NCI-H1417 (cell line): ENCODE results near the gene OTUD1.
"Not testable (repeated sequence)": the region's sequence is repeated elsewhere in the genome, so short reads cannot be mapped to it uniquely, and the experiment has no call there.

Experiments used
- DNase-seq, 3 experiments: peaks; one replicate each; lab custom pipeline; 2025; lab: John Stamatoyannopoulos, UW

OTUD1 gene

GRCh38 chr10:23438547-23439451, at the start of gene OTUD1:
TSS of gene OTUD1 (plus strand) at chr10:23439075. CDS start at chr10:23439458, 383 bp downstream.
- peak; percentile 84 to 88 (median 88) for DNase-seq

- DNase-seq = not testable (repeated sequence)
Observed at GRCh38 chr10:23390408-23390807, 48.5 kb upstream of the OTUD1 start.

- no peak for DNase-seq
Observed at GRCh38 chr10:23390809-23391208, 48.1 kb upstream of the OTUD1 start.

GRCh38 chr10:23391821-23392220, 47.1 kb upstream of the OTUD1 start:
- no peak for DNase-seq

- no peak for DNase-seq
Observed at GRCh38 chr10:23395017-23395416, 43.9 kb upstream of the OTUD1 start.

- no peak for DNase-seq
Observed at GRCh38 chr10:23396695-23397094, 42.2 kb upstream of the OTUD1 start.

GRCh38 chr10:23399701-23400144, 39.2 kb upstream of the OTUD1 start:
- peak in 1 of 3 experiments; percentile 10 for DNase-seq

GRCh38 chr10:23402856-23403255, 36.0 kb upstream of the OTUD1 start:
- no peak for DNase-seq

GRCh38 chr10:23403278-23403677, 35.6 kb upstream of the OTUD1 start:
- DNase-seq = no peak

GRCh38 chr10:23403719-23404118, 35.2 kb upstream of the OTUD1 start:
- no peak for DNase-seq

- DNase-seq = no peak
Observed at GRCh38 chr10:23404461-23404980, 34.4 kb upstream of the OTUD1 start.

- DNase-seq = no peak
Observed at GRCh38 chr10:23405540-23405939, 33.3 kb upstream of the OTUD1 start.

GRCh38 chr10:23406409-23406808, 32.5 kb upstream of the OTUD1 start:
- no peak for DNase-seq

GRCh38 chr10:23408330-23408976, 30.4 kb upstream of the OTUD1 start:
- DNase-seq = no peak

GRCh38 chr10:23412223-23412622, 26.7 kb upstream of the OTUD1 start:
- no peak for DNase-seq

- no peak for DNase-seq
Observed at GRCh38 chr10:23413629-23414089, 25.2 kb upstream of the OTUD1 start.

GRCh38 chr10:23414658-23415057, 24.2 kb upstream of the OTUD1 start:
- DNase-seq = no peak

- peak in 1 of 3 experiments; percentile 2 for DNase-seq
Observed at GRCh38 chr10:23417254-23417653, 21.6 kb upstream of the OTUD1 start.

GRCh38 chr10:23418051-23418681, 20.7 kb upstream of the OTUD1 start:
- peak in 1 of 3 experiments; percentile 33 for DNase-seq

- DNase-seq = peak in 1 of 3 experiments; percentile 12
Observed at GRCh38 chr10:23419201-23419600, 19.7 kb upstream of the OTUD1 start.

GRCh38 chr10:23419655-23420329, 19.1 kb upstream of the OTUD1 start:
- peak in 2 of 3 experiments; percentile 18 to 70 for DNase-seq

- no peak for DNase-seq
Observed at GRCh38 chr10:23421397-23421796, 17.5 kb upstream of the OTUD1 start.
